ENCODE results near the gene DUSP18. TPM values are rescaled to one million over a fixed set of nuclear protein-coding genes. Genes with fewer than 3 reads are reported as not detected.
"Not testable (repeated sequence)": the region's sequence is repeated elsewhere in the genome, so short reads cannot be mapped to it uniquely, and the experiment has no call there.

Gene DUSP18
- total RNA-seq, 1 donor: 18.5 TPM

DNA sequence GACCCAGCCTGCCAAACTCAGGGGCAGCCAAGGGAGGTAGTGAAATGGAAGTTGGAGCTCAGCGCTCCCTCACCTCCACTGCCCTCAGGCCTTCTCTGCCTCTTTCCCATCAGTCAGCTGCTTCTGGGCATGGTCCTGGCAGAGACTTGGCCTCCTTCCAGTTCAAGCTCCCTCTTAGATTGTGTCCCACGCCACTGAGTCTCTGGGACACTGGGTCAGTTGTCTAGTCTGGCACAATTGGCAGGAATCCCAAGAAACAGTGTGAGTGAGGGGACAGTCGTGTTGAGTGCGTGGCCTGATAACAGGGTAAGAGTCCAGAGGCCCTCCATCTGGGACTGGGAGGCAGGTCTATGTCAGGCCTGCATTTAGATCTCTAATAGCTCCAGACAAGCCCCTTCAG is 39.2 kb downstream of the DUSP18 start:
- TF ChIP-seq, protein P1, sequence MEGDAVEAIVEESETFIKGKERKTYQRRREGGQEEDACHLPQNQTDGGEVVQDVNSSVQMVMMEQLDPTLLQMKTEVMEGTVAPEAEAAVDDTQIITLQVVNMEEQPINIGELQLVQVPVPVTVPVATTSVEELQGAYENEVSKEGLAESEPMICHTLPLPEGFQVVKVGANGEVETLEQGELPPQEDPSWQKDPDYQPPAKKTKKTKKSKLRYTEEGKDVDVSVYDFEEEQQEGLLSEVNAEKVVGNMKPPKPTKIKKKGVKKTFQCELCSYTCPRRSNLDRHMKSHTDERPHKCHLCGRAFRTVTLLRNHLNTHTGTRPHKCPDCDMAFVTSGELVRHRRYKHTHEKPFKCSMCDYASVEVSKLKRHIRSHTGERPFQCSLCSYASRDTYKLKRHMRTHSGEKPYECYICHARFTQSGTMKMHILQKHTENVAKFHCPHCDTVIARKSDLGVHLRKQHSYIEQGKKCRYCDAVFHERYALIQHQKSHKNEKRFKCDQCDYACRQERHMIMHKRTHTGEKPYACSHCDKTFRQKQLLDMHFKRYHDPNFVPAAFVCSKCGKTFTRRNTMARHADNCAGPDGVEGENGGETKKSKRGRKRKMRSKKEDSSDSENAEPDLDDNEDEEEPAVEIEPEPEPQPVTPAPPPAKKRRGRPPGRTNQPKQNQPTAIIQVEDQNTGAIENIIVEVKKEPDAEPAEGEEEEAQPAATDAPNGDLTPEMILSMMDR (IDR thresholded peaks at IDR 0.05; ENCODE audit: insufficient read depth, low read length): no peak
- no peak overlapping the region for H3K4me3 ChIP-seq (ENCODE audit: low read depth, low read length)
- no peak for DNase-seq (ENCODE audit: low read depth)

DNA sequence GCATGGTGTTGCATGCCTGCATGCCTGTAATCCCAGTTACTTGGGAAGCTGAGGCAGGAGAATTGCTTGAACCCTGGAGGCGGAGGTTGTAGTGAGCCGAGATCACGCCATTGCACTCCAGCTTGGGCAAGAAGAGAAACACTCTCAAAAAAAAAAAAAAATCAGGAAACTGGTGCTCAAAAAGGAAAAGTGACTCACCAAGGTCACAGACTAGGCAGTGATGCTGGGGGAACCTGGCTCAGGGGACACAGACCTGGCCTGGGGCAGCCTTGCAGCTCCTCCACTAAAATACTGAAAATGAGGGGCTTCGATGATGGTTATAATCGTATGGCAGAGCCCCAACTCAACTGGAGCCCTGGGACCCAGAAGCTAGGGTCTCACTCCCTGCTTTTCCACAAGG is 40.2 kb downstream of the DUSP18 start:
- H3K4me3 ChIP-seq (ENCODE audit: low read depth, low read length): no peak overlapping the region
- TF ChIP-seq, protein P1 (IDR thresholded peaks at IDR 0.05; ENCODE audit: insufficient read depth, low read length): no peak
- DNase-seq (ENCODE audit: low read depth): no peak

DNA sequence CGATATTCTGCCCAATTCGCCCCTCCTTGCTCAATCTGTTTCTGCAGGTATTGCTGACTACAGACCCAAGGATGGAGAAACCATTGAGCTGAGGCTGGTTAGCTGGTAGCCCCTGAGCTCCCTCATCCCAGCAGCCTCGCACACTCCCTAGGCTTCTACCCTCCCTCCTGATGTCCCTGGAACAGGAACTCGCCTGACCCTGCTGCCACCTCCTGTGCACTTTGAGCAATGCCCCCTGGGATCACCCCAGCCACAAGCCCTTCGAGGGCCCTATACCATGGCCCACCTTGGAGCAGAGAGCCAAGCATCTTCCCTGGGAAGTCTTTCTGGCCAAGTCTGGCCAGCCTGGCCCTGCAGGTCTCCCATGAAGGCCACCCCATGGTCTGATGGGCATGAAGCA is 41.3 kb downstream of the DUSP18 start:
- TF ChIP-seq, protein P1 (IDR thresholded peaks at IDR 0.05; ENCODE audit: insufficient read depth, low read length): no peak
- H3K4me3 ChIP-seq (ENCODE audit: low read depth, low read length): no peak overlapping the region
- no peak for DNase-seq (ENCODE audit: low read depth)

DNA sequence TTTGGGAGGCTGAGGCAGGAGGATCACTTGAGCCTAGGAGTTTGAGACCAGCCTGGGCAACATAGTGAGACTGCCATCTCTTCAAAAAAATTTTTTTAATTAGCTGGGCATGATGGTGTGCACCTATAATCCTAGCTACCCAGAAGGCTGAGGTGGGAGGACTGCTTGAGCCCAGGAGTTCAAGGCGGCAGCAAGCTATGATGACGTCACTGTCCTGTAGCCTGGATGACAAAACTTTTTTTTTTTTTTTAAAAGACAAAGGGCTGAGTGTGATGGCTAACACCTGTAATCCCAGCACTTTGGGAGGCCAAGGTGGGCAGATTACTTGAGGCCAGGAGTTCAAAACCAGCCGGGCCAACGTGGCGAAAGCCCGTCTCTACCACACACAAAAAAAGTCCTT is 47.8 kb downstream of the DUSP18 start:
- H3K4me3 ChIP-seq (ENCODE audit: low read depth, low read length); DNase-seq (ENCODE audit: low read depth): not testable (repeated sequence)

DNA sequence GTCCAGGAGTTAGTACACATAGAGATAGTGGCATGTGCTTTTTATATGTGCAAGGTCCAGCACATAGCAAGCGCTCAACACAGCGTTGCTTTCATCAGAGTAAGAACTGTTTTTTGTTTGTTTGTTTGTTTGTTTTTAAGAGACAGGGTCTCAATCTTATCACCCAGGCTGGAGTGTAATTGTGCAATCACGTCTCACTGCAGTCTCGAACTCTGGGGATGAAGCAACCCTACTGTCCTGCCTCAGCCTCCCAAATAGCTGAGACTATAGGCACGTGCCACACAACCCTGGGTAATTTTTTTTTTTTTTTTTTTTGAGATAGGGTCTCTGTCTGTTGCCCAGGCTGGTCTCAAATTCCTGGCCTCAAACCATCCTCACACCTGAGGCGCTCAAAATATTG is 49.9 kb downstream of the DUSP18 start:
- TF ChIP-seq, protein P1 (IDR thresholded peaks at IDR 0.05; ENCODE audit: insufficient read depth, low read length): no peak
- no peak overlapping the region for H3K4me3 ChIP-seq (ENCODE audit: low read depth, low read length)
- DNase-seq (ENCODE audit: low read depth): no peak

DNA sequence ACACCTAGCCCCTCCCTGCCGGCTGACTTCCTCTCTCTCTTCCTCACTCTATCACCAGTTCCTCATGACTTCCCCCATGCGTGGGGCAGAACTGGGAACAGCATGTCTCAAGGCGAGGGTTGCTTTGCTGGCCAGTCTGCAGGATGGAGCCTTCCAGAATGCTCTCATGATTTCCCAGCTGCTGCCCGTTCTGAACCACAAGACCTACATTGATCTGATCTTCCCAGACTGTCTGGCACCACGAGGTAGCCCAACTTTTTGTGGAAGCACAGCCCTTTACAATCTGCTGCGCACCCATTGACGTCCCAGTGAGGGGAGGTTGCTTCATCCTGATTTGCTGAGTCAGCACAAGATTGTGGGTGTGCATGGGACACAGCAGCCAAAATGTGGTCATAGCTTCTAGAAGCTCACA is 52.1 kb downstream of the DUSP18 start:
- no peak overlapping the region for H3K4me3 ChIP-seq (ENCODE audit: low read depth, low read length)
- DNase-seq (ENCODE audit: low read depth): no peak
- TF ChIP-seq, protein P1 (IDR thresholded peaks at IDR 0.05; ENCODE audit: insufficient read depth, low read length): no peak

DNA sequence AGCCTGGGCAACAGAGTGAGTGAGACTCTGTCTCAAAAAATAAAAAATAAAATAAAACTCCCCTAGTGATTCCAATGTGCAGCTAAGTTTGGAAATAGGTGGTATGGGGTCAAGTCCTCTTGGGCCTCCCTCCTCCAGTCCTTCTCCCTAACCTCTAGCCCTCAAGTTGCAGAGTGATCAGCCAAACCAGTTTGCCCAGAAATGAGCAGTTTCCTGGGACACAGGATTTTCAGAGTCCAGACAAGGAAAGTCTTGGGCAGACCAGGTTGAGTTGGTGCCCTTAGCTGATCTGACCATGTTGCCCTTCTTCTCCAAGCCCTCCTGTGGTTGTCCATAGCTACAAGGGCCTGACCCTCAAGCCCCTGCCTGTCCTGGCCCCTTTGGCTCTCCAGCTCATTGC is 52.8 kb downstream of the DUSP18 start:
- DNase-seq (ENCODE audit: low read depth): no peak
- TF ChIP-seq, protein P1 (IDR thresholded peaks at IDR 0.05; ENCODE audit: insufficient read depth, low read length): no peak

More for the DNA sequence above, 52.8 kb downstream of the DUSP18 start:
- no peak overlapping the region for H3K4me3 ChIP-seq (ENCODE audit: low read depth, low read length)

Measured in fibroblast of the aortic adventitia (primary cell).